Measurements from ENCODE around the gene ERBB3.
"Not testable (repeated sequence)": the region's sequence is repeated elsewhere in the genome, so short reads cannot be mapped to it uniquely, and the experiment has no call there.

The ERBB3 gene

DNA sequence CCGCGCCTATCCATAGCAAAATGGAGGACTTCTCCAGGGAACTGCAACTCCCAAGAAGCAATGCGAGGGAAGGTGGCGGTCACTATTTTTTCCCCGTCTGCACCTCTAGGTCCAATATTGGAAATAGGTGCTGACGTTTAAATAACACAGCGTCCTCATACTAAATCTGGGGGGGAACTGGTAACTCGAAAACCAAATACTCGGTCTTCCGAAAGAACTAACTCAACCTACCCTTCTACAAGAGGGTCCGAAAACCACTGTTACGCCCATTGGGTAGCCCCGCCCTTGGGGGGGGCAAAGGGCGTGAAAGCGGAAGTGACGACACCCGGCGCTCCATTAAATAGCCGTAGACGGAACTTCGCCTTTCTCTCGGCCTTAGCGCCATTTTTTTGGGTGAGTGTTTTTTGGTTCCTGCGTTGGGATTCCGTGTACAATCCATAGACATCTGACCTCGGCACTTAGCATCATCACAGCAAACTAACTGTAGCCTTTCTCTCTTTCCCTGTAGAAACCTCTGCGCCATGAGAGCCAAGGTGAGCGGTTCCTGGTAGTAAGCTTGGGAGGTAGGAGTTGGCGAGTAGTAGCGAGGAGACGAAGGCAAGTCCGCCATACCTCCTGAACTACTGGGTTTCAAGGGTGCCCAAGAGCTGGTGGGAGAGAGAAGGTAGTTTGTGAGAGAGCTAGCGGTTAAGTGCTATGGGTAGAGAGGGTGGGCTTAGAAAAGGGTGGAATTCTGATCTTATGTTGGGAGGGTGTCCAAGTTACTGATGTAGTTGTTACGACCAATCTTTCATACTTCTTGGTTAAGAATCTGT lies 36.5 kb downstream of the ERBB3 start, which contains the start of gene RPL41:
Gene RPL41 (plus strand): TSS at position 367 of the 815 bp plus-strand sequence.
- DNase-seq (ENCODE audit: low spot score), result peak; percentile 98

DNA sequence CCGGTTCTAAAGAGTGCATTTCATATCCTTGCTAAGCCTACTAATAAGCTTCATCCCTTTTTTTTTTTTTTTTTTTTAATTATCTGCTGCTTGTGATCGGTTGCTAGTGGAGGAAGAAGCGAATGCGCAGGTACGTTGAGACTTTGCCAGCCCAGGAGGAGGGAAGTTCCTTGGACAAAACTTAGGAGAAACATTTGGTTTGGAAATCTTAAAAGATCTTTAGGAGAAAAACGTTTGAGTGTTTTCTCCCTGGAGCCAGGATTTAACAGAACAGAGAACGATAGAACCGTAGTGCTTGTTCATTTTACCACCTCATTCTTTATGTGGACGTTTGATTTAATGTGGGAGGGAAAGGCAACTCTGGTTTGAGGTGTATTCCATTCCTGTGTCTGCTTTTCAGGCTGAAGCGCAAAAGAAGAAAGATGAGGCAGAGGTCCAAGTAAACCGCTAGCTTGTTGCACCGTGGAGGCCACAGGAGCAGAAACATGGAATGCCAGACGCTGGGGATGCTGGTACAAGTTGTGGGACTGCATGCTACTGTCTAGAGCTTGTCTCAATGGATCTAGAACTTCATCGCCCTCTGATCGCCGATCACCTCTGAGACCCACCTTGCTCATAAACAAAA lies 37.2 kb downstream of the ERBB3 start:
- not testable (repeated sequence) for DNase-seq (ENCODE audit: low spot score)

DNA sequence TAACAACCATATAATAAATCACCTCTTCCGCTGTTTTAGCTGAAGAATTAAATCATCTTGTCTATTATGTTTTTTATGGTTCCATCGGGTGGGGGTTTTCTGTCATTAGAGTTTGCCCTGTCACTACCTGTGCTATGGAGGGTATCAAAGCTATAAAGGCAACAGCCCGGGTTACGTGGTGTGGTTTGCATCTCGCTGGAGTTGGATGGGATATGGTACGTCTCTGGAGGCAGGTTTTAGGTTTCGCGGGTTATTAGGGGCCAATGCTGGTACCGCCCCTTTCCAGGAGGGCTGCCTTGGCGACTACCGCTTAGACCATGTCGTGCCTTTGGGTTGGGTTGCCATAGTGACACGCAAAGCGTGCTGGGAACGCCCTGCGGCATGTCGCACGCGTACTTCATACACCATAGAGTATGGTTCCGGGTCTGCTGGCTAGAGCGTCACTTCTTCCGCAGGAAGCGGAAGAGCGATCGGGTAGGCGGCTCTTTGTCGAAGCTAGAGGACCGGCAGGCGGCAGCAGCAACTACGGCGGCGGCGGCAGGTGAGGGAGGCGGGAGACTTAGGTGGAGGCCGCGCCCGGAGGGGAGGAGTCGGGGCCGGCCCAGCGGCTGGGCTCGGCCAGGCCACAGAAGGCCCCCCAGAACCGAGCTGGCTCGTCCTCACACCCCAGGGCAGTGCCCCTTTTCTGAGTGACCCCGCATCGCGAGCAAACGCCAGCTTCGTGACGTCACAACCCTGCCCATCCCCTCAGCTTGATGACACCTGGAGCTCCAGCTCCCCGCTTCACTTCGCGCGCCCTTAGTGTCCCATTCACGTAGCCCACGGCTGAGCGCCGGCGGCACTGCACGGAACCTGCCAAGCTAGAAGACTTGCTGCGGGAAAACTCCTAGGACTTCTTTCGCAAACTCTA lies 38.1 kb downstream of the ERBB3 start, which contains the start of gene ZC3H10:
Gene ZC3H10 (plus strand): TSS at position 489 of the 910 bp plus-strand sequence. CDS start 2,297 bp downstream, outside the sequence.
- DNase-seq (ENCODE audit: low spot score), result peak; percentile 95

DNA sequence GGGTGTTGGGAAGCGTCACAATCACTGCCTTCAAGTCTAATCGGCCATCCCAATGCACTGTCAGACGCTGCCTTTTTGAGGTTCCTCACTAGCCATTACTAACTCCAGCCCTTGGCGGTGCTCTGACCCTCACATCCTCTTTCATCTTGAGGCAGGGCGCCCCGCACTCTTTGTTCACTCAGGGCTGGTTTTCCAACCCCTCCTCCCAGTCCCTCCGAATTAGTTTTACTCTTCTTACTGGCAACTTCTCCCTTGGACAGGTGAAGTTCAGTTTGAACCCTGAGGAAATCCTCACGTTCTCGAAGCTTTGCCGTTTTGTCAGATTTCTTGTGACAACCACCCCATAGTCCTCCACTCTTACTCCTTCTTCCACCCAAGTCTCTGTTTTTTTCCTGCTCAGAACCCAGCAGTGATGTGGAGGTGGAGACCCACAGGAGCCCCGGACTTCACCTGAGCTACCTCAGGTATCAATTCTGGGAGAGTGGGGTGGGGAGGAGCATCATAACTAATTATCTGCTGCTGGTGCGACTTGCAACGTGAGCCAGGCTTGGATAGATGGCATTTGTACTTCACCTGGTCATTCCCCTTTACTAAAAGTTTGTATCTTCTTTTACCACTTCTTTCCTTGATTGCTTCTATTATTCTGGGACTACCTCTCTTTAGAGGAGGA lies 38.9 kb downstream of the ERBB3 start:
- no peak for DNase-seq (ENCODE audit: low spot score)

DNA sequence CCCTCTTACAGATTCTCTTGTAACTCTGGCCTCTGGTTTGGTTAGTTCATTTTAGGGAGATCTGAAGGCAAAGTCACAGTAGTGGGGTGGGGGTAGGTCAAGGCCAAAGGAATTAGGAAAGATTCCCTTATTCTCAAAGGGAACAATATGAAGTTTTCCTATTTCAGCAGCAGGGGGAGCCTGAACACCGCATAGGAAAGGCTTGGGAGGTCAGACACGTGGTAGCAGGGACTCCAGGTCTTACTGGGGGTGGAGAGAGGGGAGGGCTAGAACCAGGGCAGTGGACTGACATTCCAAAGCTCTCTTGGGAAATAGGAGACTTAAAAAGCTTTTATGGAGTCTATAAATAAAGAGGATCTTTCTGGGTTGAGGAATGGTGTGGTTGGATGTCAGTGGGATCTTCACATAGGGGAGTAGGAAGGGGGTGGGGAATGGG lies 39.4 kb downstream of the ERBB3 start:
- DNase-seq (ENCODE audit: low spot score), result no peak

DNA sequence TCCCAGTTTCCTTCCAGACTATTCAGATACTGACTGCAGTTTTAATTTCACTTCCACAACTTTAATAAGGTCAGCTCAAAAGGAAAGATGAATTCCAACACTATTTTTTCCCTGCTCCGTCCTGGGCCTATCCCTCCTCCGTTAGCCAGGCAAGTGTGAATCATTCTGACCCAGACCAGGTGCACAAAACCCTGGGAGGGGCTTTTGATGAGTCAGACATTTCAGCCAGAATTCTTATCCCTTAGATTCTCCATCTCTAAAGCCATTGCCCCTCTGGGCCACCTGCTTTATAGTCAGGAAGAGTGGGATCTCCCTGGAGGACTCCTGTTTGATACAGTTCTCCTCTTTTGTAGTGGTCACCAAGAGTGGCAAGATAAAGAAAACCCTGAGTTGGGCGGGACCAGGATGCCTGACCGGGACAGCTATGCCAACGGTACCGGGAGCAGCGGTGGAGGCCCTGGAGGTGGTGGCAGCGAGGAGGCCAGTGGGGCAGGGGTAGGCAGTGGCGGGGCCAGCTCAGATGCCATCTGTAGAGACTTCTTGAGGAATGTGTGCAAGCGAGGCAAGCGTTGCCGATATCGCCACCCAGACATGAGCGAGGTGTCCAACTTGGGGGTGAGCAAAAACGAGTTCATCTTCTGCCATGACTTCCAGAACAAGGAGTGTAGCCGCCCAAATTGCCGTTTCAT lies 40.3 kb downstream of the ERBB3 start:
- DNase-seq (ENCODE audit: low spot score), result no peak

DNA sequence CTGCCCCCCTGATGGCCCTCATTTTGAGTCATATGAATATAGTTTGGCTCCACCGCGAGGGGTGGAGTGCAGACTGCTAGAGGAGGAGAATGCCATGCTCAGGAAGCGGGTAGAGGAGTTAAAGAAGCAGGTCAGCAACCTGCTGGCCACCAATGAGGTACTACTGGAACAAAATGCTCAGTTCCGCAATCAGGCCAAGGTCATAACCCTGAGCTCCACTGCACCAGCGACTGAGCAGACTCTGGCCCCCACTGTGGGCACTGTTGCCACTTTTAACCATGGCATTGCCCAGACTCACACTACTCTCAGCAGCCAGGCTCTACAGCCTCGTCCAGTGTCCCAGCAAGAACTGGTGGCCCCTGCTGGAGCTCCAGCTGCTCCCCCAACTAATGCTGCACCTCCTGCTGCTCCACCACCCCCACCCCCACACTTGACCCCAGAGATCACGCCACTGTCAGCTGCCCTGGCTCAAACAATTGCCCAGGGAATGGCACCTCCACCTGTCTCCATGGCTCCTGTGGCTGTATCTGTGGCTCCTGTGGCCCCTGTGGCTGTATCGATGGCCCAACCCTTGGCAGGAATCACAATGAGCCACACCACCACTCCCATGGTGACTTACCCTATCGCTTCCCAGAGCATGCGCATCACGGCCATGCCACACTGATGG lies 41.4 kb downstream of the ERBB3 start:
- no peak for DNase-seq (ENCODE audit: low spot score)

DNA sequence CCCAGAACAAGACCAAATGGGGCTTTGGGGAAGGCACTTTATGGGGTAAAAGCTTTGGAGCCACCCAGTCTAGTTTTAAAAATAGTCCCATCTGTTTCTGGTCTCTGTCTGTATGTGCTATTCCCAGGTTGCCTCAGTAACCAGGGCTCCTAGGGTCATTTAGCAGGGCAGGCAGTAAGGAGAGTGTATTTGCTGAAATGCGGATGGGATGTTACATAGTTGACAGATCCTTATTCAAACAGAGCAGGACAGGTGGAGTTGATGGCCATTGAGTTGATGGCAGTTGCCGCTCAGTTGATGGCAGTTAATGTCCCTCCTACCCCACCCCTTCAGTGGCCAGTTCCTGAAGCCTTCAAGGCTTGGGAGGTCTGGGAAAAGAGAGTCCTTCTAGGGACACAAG lies 42.7 kb downstream of the ERBB3 start:
- no peak for DNase-seq (ENCODE audit: low spot score)

DNA sequence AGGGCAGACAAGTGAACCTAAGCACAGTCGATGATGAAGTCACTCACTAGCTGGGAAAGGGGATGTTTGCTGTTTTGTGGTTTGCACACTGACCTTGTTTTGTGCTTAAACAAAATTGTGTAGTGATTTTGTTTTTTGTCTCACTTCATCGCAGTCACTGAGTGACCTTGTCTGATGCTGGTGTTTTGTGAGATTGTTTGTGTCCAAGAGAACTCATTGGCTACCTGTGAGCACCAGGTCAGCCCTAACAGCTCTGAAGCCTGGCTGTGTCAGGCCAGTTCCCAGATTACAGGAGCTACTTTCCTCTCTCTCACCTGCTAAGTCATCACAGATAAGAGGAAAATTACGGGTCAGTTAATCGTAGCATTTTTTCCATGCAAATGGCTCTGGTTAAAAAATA lies 44.2 kb downstream of the ERBB3 start:
- DNase-seq (ENCODE audit: low spot score), result no peak

DNA sequence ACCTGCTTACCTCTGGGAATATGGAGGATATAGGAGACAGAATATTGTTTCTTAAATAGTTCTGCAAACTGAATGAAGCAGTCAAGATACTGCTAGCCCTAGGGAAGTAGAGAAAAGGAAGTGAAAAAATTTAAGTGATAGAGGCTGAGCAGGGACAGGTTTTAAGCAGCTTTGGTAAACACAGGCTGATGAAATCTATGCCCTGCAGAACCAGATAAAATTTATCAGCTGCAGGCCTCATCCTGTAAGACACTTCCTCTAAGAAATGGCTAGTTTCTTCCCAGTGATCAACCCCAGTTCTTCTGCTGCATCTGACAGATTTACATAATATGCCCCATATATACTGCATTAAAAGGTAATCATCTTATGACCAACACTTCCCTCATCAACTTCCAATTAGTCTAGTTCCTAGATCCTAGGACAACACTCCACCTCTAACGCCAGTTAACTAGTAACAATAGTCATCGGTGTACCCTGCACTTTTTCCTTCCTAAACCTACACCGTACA lies 46.8 kb downstream of the ERBB3 start:
- DNase-seq (ENCODE audit: low spot score), result no peak

DNA sequence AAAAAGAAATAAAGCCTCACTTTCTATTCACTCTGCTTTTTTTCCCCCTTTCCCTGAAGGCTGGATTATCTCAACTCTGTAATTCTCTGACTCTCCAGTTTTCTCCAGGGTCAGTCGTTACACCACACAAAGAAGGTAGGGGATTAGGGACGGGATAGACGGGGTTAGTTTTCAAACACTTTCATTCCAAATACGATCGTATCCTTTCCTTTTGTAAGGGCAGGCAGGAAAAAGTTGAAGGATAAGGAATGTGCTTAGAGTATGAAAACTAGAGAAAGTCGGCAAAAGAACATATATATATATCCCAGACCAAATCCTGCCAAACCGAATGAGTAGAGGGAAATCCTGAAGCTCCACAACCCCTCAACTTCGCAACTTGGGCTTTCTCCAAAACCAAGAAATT lies 47.5 kb downstream of the ERBB3 start:
- DNase-seq (ENCODE audit: low spot score), result no peak

DNA sequence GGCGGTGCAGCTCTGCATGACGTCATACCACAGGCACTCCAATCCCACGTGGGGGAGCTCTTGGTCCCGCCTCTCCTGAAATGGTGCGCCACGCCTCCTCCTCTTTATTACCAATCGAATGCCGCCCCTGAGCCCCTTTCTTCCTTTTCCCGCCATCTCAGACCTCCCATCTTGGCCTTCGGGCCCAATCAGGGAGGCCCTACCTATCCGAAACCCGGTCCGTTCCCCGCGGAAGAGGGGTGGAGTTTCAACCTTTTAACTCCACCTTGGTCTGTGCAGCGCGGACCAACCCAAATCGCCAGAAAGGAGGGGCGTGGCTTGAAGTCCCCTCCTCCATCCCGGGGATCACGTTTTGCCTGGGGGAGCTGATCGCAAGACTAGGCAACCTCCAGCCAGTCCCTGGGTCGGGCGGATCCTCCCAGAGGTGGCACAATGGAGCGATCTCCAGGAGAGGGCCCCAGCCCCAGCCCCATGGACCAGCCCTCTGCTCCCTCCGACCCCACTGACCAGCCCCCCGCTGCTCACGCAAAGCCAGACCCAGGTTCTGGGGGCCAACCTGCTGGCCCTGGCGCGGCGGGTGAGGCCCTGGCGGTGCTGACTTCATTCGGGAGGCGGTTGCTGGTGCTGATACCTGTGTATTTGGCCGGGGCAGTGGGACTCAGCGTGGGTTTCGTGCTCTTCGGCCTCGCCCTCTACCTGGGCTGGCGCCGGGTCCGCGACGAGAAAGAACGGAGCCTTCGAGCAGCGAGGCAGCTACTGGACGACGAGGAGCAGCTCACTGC lies 48.1 kb downstream of the ERBB3 start, which contains the start of gene ESYT1:
Gene ESYT1 (plus strand): TSS at position 380 of the 782 bp plus-strand sequence. CDS start 53 bp downstream, at position 433.
- peak; percentile 97 for DNase-seq (ENCODE audit: low spot score)

DNA sequence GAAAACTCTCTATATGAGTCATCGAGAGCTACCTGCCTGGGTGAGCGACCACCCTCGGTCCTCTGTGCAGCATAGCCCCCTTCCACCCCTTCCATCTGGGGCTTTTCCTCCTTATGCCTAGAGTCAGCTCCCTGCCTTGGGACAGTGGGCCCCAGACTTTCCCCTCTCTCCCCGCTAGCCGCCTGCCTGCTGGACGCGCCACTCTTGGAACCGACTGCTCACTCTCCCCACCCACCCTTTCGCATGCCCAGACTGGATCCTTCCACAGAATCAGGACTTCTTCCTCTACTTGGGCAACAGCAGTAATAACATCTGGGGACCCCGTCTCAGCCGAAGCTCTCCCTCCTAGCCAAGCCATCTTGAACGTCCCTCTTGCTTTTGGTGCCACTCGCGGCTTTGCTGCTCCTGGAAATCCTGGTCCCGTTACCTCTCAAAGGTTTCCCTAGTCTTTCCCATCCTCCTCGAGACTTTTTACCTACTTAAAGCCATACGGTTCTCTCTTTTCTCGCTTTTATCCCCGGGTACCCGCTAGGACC lies 48.8 kb downstream of the ERBB3 start:
- DNase-seq (ENCODE audit: low spot score), result no peak

DNA sequence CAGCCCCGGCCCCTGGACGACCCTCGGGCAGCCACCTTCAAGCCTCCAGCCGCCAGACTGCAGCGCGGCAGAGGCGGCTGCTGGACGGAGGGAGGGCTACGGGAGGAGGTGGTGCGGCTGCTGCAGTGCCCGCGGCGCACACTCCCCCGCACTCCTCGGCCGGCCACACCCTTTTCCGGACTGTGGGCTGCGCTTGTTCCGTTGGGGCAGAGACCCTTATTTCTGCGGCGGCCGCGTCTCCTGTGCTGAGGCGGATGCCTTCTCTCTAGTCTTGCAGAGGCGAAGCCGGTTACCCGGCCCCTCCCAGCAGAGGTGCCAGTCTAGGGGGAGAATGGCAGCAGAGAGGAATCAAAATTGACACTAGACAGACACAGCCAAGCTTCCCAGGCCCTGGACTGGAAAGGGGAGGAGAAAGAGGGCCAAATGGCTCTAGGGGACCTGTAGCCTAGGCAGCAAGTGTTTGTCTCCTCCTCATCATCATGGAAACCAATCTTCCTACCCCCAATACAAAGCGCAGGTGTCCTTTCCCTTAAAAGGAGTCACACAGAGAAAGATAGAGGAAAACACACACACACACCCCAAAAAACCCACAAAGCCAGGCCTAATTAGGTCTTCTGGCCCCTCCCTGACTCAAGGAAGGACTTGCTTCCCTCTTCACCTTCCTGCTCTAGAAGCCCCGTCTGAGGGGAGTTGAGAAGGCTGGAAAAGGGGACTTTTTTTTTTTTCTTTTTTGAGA lies 49.4 kb downstream of the ERBB3 start:
- DNase-seq (ENCODE audit: low spot score), result no peak

DNA sequence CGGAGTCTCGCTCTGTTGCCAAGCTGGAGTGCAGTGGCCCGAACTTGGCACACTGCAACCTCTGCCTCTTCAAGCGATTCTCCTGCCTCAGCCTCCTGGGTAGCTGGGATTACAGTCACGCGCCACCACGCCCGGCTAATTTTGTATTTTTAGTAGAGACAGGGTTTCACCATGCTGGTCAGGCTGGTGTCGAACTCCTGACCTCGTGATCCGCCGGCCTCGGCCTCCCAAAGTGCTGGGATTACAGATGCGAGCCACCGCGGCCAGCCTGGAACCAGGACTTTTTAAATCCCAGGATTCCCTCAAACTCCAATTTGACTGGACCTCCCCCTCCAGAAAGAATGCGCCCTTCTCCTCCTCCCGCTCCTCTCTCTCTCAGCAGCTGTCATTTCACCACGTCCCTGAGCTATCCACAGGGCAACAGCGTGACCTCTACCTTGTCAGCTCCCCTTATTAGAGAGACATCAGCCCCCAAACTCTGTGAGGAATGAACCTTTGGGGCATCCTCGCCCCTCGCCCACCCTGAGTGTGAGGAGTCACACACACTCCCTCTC lies 50.1 kb downstream of the ERBB3 start:
- no peak for DNase-seq (ENCODE audit: low spot score)

DNA sequence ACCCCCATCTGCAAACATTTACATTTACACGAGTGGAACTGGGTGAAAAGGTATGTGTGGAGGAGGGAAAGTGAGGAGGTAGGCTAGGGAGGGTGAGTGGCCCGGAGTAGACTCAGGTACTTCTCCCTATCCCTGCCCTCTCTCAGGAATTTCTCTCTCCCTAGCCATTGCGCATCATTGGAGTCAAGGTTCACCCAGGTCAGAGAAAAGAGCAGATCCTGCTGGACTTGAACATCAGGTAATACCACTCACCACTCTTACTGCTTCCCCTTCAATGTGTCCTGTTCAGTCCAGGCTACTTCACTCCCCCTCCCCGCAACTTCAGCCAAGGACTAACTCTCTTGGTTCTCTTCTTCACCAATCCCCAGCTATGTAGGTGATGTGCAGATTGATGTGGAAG lies 50.9 kb downstream of the ERBB3 start:
- DNase-seq (ENCODE audit: low spot score), result no peak

DNA sequence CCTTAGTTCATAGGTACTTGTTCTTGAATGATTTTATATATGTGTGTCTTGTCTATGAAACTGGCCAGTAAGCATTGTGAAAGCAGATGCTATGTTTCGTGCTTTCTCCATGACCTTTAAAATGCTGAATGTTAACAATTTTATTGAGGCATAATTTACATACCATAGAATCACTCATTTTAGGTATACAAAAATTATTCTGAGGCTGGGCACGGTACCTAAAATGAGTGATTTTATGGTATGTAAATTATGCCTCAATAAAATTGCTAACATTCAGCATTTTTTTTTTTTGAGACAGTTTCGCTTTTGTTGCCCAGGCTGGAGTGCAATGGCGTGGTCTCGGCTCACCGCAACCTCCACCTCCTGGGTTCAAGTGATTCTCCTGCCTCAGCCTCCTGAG lies 54.9 kb downstream of the ERBB3 start:
- no peak for DNase-seq (ENCODE audit: low spot score)

Data from left forelimb (tissue), 1 donor.